NT2/D1 (cell line): ENCODE results near the gene HYAL4.
"Not testable (repeated sequence)": the region's sequence is repeated elsewhere in the genome, so short reads cannot be mapped to it uniquely, and the experiment has no call there.

Source experiments
- SUZ12 ChIP-seq: IDR thresholded peaks from 2 replicates; pipeline ENCODE4 v1.6.1; 2011; ENCODE audit not compliant: insufficient read length, insufficient read depth; ENCODE audit errors: extremely low read depth
- YY1 ChIP-seq: IDR thresholded peaks from 2 replicates; pipeline ENCODE4 v1.6.1; 2011; ENCODE audit not compliant: insufficient read length, insufficient read depth
- ZNF274 ChIP-seq: IDR thresholded peaks from 2 replicates; pipeline ENCODE4 v1.6.1; 2011; ENCODE audit warnings: mild to moderate bottlenecking, low read depth, low read length

DNA sequence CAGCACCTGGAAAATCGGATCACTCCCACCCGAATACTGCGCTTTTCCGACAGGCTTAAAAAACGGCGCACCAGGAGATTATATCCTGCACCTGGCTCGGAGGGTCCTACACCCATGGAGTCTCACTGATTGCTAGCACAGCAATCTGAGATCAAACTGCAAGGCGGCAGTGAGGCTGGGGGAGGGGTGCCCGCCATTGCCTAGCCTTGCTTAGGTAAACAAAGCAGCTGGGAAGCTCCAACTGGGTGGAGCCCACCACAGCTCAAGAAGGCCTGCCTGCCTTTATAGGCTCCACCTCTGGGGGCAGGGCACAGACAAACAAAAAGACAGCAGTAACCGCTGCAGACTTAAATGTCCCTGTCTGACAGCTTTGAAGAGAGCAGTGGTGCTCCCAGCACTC, 49.8 kb downstream of the HYAL4 start:
- not testable (repeated sequence) for TF ChIP-seq YY1, SUZ12, ZNF274
